Neuron (in vitro differentiated cells): ENCODE results near the gene NKX2-1.
"Not testable (repeated sequence)": the region's sequence is repeated elsewhere in the genome, so short reads cannot be mapped to it uniquely, and the experiment has no call there.

Source experiments
- H2AFZ ChIP-seq: one replicate; pipeline ENCODE4 v1.6.1; 2013; ENCODE audit warnings: low read depth, mild to moderate bottlenecking, inconsistent platforms, low read length, moderate library complexity
- H3K27me3 ChIP-seq: one replicate; pipeline ENCODE4 v1.6.1; 2013; ENCODE audit warnings: low read length; ENCODE audit not compliant: insufficient read depth
- H3K36me3 ChIP-seq: one replicate; pipeline ENCODE4 v1.6.1; 2013; ENCODE audit warnings: low read length; ENCODE audit not compliant: insufficient read depth
- H3K4me1 ChIP-seq: one replicate; pipeline ENCODE4 v1.6.1; 2013; ENCODE audit warnings: low read length; ENCODE audit not compliant: insufficient read depth
- H3K4me3 ChIP-seq: 2 replicates; pipeline ENCODE4 v1.5.1; 2013; ENCODE audit warnings: mild to moderate bottlenecking, low read length, moderate library complexity
- H3K9me3 ChIP-seq: one replicate; pipeline ENCODE4 v1.6.1; 2013; ENCODE audit warnings: low read length

Gene NKX2-1

GRCh38 chr14:36519431-36520321, at the start of gene NKX2-1:
Gene NKX2-1, minus strand, starts transcription at chr14:36520232. Its CDS starts 103 bp downstream, at chr14:36520129.
- H3K4me1 ChIP-seq, result no peaks in the 10 kb centered on the region
- H2AFZ ChIP-seq, result no peak within 1 kb of the TSS
- no peak within 1 kb of the TSS for H3K4me3 ChIP-seq
- H3K9me3 ChIP-seq, result peaks cover 6% of the 10 kb centered on the region
- peaks cover 99% of the 10 kb centered on the region for H3K27me3 ChIP-seq
- H3K36me3 ChIP-seq, result no peaks in the 10 kb centered on the region

- no peak overlapping the region for H2AFZ ChIP-seq
- H3K36me3 ChIP-seq, result no peaks in the 10 kb centered on the region
- peaks cover 43% of the 10 kb centered on the region for H3K27me3 ChIP-seq
- H3K9me3 ChIP-seq, result no peaks in the 10 kb centered on the region
- H3K4me1 ChIP-seq, result no peaks in the 10 kb centered on the region
- H3K4me3 ChIP-seq, result no peak overlapping the region
Observed at GRCh38 chr14:36556811-36557433, 36.9 kb upstream of the NKX2-1 start.

- H3K36me3 ChIP-seq, result no peaks in the 10 kb centered on the region
- no peaks in the 10 kb centered on the region for H3K9me3 ChIP-seq
- H3K27me3 ChIP-seq, result peaks cover 37% of the 10 kb centered on the region
- H3K4me3 ChIP-seq, result no peak overlapping the region
- H3K4me1 ChIP-seq, result no peaks in the 10 kb centered on the region
- no peak overlapping the region for H2AFZ ChIP-seq
Observed at GRCh38 chr14:36555998-36556743, 36.1 kb upstream of the NKX2-1 start.

- H3K4me3 ChIP-seq, result no peak overlapping the region
- peaks cover 40% of the 10 kb centered on the region for H3K27me3 ChIP-seq
- H3K36me3 ChIP-seq, result no peaks in the 10 kb centered on the region
- H3K9me3 ChIP-seq, result no peaks in the 10 kb centered on the region
- no peaks in the 10 kb centered on the region for H3K4me1 ChIP-seq
- no peak overlapping the region for H2AFZ ChIP-seq
Observed at GRCh38 chr14:36553656-36554260, 33.7 kb upstream of the NKX2-1 start.

GRCh38 chr14:36550899-36551298, 30.9 kb upstream of the NKX2-1 start:
- Histone ChIP-seq H3K9me3 (no peaks in the 10 kb centered on the region), H3K36me3 (no peaks in the 10 kb centered on the region), H3K27me3 (peaks cover 27% of the 10 kb centered on the region), H3K4me1 (no peaks in the 10 kb centered on the region), H2AFZ (no peak overlapping the region), H3K4me3 (no peak overlapping the region)

- H3K27me3 ChIP-seq, result peaks cover 11% of the 10 kb centered on the region
- H3K36me3 ChIP-seq, H3K4me3 ChIP-seq, H3K9me3 ChIP-seq, H3K4me1 ChIP-seq, H2AFZ ChIP-seq: not testable (repeated sequence)
Observed at GRCh38 chr14:36544280-36544679, 24.2 kb upstream of the NKX2-1 start.

- peaks cover 11% of the 10 kb centered on the region for H3K27me3 ChIP-seq
- no peak overlapping the region for H3K4me3 ChIP-seq
Observed at GRCh38 chr14:36538051-36538450, 18.0 kb upstream of the NKX2-1 start.

GRCh38 chr14:36529062-36529461, 9.0 kb upstream of the NKX2-1 start:
- no peak overlapping the region for H3K4me3 ChIP-seq
- H3K27me3 ChIP-seq, result peaks cover 64% of the 10 kb centered on the region
- no peaks in the 10 kb centered on the region for H3K36me3 ChIP-seq
- no peak overlapping the region for H2AFZ ChIP-seq
- H3K9me3 ChIP-seq, result no peaks in the 10 kb centered on the region
- no peaks in the 10 kb centered on the region for H3K4me1 ChIP-seq

More at GRCh38 chr14:36538051-36538450, 18.0 kb upstream of the NKX2-1 start:
- H2AFZ ChIP-seq, result no peak overlapping the region
- H3K36me3 ChIP-seq, result no peaks in the 10 kb centered on the region
- H3K9me3 ChIP-seq, result no peaks in the 10 kb centered on the region
- H3K4me1 ChIP-seq, result no peaks in the 10 kb centered on the region

- Histone ChIP-seq H2AFZ (no peak overlapping the region), H3K27me3 (peaks cover 89% of the 10 kb centered on the region), H3K4me1 (no peaks in the 10 kb centered on the region), H3K9me3 (peaks cover 3% of the 10 kb centered on the region), H3K4me3 (no peak overlapping the region), H3K36me3 (no peaks in the 10 kb centered on the region)
Observed at GRCh38 chr14:36525746-36526099, 5.7 kb upstream of the NKX2-1 start.

GRCh38 chr14:36524874-36525745, 5.1 kb upstream of the NKX2-1 start:
- peaks cover 3% of the 10 kb centered on the region for H3K9me3 ChIP-seq
- no peak overlapping the region for H2AFZ ChIP-seq
- H3K4me3 ChIP-seq, result no peak overlapping the region
- H3K36me3 ChIP-seq, result no peaks in the 10 kb centered on the region
- no peaks in the 10 kb centered on the region for H3K4me1 ChIP-seq
- peaks cover 91% of the 10 kb centered on the region for H3K27me3 ChIP-seq

GRCh38 chr14:36524220-36524837, 4.3 kb upstream of the NKX2-1 start:
- no peak overlapping the region for H3K4me3 ChIP-seq
- H3K27me3 ChIP-seq, result peaks cover 96% of the 10 kb centered on the region
- no peak overlapping the region for H2AFZ ChIP-seq
- no peaks in the 10 kb centered on the region for H3K36me3 ChIP-seq
- H3K9me3 ChIP-seq, result peaks cover 3% of the 10 kb centered on the region
- no peaks in the 10 kb centered on the region for H3K4me1 ChIP-seq
